ENCODE results near the gene ACLY. TPM values are rescaled to one million over a fixed set of nuclear protein-coding genes. Genes with fewer than 3 reads are reported as not detected.
A peak's percentile ranks its signal among the peaks of the same experiment; 100 is the strongest.
"Not testable (repeated sequence)": the region's sequence is repeated elsewhere in the genome, so short reads cannot be mapped to it uniquely, and the experiment has no call there.

Gene ACLY
- total RNA-seq, 2 donors from 2014 or later, result 135 to 145 TPM

GRCh38 chr17:41937970-41938954 is 19.5 kb upstream of the ACLY start:
- H3K9me3 ChIP-seq, result no peaks in the 10 kb centered on the region
- no peaks in the 10 kb centered on the region for H3K4me1 ChIP-seq
- no peak overlapping the region for H3K9ac ChIP-seq (ENCODE audit: low read depth in 2 of 2, low read length in 2 of 2)
- H3K36me3 ChIP-seq, result no peaks in the 10 kb centered on the region
- no peak overlapping the region for H3K27ac ChIP-seq
- TF ChIP-seq, protein P1, sequence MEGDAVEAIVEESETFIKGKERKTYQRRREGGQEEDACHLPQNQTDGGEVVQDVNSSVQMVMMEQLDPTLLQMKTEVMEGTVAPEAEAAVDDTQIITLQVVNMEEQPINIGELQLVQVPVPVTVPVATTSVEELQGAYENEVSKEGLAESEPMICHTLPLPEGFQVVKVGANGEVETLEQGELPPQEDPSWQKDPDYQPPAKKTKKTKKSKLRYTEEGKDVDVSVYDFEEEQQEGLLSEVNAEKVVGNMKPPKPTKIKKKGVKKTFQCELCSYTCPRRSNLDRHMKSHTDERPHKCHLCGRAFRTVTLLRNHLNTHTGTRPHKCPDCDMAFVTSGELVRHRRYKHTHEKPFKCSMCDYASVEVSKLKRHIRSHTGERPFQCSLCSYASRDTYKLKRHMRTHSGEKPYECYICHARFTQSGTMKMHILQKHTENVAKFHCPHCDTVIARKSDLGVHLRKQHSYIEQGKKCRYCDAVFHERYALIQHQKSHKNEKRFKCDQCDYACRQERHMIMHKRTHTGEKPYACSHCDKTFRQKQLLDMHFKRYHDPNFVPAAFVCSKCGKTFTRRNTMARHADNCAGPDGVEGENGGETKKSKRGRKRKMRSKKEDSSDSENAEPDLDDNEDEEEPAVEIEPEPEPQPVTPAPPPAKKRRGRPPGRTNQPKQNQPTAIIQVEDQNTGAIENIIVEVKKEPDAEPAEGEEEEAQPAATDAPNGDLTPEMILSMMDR (IDR thresholded peaks at IDR 0.05), result no peak
- no peaks in the 10 kb centered on the region for H3K27me3 ChIP-seq
- no peak overlapping the region for H3K4me3 ChIP-seq
- intact Hi-C loops (cut with DNase I), result no loop called here
- DNase-seq, result no peak

DNA sequence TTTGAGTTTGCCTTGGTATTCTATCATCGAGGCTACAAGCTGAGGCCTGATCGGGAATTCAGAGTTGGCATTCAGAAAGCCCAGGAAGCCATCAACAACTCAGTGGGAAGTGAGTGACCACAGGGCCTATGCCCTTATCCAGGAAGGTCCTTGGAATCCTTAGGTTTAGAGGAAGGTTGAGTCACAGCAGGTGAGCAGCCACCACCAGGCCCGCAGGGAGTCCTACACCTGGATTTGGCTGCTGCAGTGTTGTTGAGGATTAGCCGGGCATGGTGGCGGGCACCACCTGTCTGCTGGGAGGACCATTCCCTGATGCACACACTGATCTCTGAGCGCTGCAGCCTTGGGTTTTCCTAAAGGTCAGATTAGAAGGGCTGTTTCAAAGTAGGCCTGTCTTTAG is 16.9 kb upstream of the ACLY start:
- intact Hi-C loops (cut with DNase I), result no loop called here
- no peak for DNase-seq
- Histone ChIP-seq H3K27ac (no peak overlapping the region), H3K36me3 (no peaks in the 10 kb centered on the region), H3K9me3 (no peaks in the 10 kb centered on the region), H3K4me3 (no peak overlapping the region), H3K4me1 (no peaks in the 10 kb centered on the region), H3K9ac (ENCODE audit: low read depth in 2 of 2, low read length in 2 of 2) (no peak overlapping the region), H3K27me3 (no peaks in the 10 kb centered on the region)
- TF ChIP-seq, protein P1 (IDR thresholded peaks at IDR 0.05), result no peak

DNA sequence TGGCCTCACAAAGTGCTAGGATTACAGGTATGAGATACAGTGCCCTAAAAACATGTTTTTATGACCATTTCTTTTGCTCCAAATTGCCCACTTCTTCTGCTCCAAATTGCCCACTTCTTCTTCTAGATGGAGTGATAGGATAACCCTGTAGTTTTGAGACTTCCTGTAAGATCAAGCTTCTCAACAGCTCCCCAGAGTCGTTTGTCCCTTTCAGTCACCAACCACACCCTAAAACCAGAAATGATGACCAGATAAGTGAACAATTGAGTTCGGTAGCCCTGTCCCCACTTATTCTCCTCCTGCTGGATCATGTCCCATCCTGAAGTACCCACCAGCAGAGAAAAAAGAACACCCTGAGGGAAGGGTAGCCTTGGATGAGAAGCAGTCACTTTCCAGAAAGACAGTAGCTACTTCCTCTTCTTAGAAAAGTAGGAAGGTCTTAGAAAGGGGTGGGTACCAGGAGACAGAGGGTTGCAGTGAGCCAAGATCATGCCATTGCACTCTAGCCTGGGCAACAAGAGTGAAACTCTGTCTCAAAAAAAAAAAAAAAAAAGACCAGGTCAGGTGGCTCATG is 14.2 kb upstream of the ACLY start:
- no peak overlapping the region for H3K9ac ChIP-seq (ENCODE audit: low read depth in 2 of 2, low read length in 2 of 2)
- TF ChIP-seq, protein P1 (IDR thresholded peaks at IDR 0.05), result no peak

DNA sequence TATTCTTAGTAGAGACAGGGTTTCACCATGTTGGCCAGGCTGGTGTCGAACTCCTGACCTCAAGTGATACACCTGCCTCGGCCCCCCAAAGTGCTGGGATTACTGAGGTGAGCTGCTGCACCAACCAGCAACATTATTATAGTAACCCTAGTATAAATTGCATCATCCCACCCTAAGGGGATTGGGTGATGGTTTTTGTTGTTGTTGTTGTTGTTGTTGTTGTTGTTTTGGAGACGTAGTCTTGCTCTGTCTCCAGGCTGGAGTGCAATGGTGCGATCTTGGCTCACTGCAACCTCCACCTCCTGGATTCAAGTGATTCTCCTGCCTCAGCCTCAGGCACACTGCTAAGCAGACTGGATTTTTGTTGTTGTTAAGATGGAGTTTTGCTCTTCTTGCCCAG is 13.0 kb upstream of the ACLY start:
- H3K27me3 ChIP-seq; H3K9me3 ChIP-seq; H3K9ac ChIP-seq (ENCODE audit: low read depth in 2 of 2, low read length in 2 of 2); H3K4me3 ChIP-seq; intact Hi-C loops (cut with DNase I); H3K27ac ChIP-seq; H3K4me1 ChIP-seq; H3K36me3 ChIP-seq; DNase-seq: not testable (repeated sequence)

More for the DNA sequence above, 14.2 kb upstream of the ACLY start:
- Histone ChIP-seq H3K9me3 (no peaks in the 10 kb centered on the region), H3K27ac (no peak overlapping the region), H3K27me3 (no peaks in the 10 kb centered on the region), H3K4me3 (no peak overlapping the region), H3K36me3 (no peaks in the 10 kb centered on the region), H3K4me1 (peaks cover 5% of the 10 kb centered on the region)
- intact Hi-C loops (cut with DNase I), result no loop called here
- DNase-seq, result no peak

GRCh38 chr17:41930833-41931156 is 12.0 kb upstream of the ACLY start:
- H3K9ac ChIP-seq (ENCODE audit: low read depth in 2 of 2, low read length in 2 of 2); intact Hi-C loops (cut with DNase I); H3K36me3 ChIP-seq; H3K4me1 ChIP-seq; H3K9me3 ChIP-seq; H3K27me3 ChIP-seq; DNase-seq: not testable (repeated sequence)
- Histone ChIP-seq H3K4me3 (peak overlapping the region; percentile 37), H3K27ac (peak overlapping the region; percentile 91)

GRCh38 chr17:41930009-41930832 is 11.5 kb upstream of the ACLY start, which contains the start of gene ODAD4:
Gene ODAD4, plus strand, starts transcription at chr17:41930617. Its CDS starts 107 bp downstream, at chr17:41930724.
- Histone ChIP-seq H3K9ac (ENCODE audit: low read depth in 2 of 2, low read length in 2 of 2) (peak within 1 kb of the TSS; percentile 68 to 92), H3K4me3 (peak within 1 kb of the TSS; percentile 37), H3K36me3 (no peaks in the 10 kb centered on the region), H3K27me3 (no peaks in the 10 kb centered on the region), H3K4me1 (peaks cover 5% of the 10 kb centered on the region), H3K27ac (peak within 1 kb of the TSS; percentile 91), H3K9me3 (no peaks in the 10 kb centered on the region)
- intact Hi-C loops (cut with DNase I), result no loop called here
- TF ChIP-seq, protein P1 (IDR thresholded peaks at IDR 0.05), result no peak
- peak; percentile 97 for DNase-seq
